Loucy (cell line): ENCODE results near the gene DMXL1.

Source experiments
- EZH2phosphoT487 ChIP-seq: fragments of 200-600 bp; IDR thresholded peaks from 2 replicates; pipeline ENCODE4 v1.6.1; 2018; ENCODE audit warnings: antibody characterized with exemption, mild to moderate bottlenecking, moderate library complexity, borderline replicate concordance
- TF ChIP-seq, protein P1 (sequence below): fragments of 200-600 bp; sonication (generic); conservative IDR thresholded peaks from 2 replicates; pipeline ENCODE4 v1.5.1; 2014; ENCODE audit warnings: mild to moderate bottlenecking, antibody characterized with exemption, low read length

- TF ChIP-seq, protein P1, sequence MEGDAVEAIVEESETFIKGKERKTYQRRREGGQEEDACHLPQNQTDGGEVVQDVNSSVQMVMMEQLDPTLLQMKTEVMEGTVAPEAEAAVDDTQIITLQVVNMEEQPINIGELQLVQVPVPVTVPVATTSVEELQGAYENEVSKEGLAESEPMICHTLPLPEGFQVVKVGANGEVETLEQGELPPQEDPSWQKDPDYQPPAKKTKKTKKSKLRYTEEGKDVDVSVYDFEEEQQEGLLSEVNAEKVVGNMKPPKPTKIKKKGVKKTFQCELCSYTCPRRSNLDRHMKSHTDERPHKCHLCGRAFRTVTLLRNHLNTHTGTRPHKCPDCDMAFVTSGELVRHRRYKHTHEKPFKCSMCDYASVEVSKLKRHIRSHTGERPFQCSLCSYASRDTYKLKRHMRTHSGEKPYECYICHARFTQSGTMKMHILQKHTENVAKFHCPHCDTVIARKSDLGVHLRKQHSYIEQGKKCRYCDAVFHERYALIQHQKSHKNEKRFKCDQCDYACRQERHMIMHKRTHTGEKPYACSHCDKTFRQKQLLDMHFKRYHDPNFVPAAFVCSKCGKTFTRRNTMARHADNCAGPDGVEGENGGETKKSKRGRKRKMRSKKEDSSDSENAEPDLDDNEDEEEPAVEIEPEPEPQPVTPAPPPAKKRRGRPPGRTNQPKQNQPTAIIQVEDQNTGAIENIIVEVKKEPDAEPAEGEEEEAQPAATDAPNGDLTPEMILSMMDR = no peak
- no peak for TF ChIP-seq EZH2phosphoT487
Observed at GRCh38 chr5:119058979-119059529, 11.8 kb upstream of the DMXL1 start.
